NB4 (cell line): ENCODE data around the gene ZNF432.
"Not testable (repeated sequence)": the region's sequence is repeated elsewhere in the genome, so short reads cannot be mapped to it uniquely, and the experiment has no call there.

Source experiments
- DNase-seq: peaks from one replicate; pipeline ENCODE4 v3.0.0; 2010; ENCODE audit warnings: low read depth
- H3K4me3 ChIP-seq: one replicate; pipeline ENCODE4 v1.5.1; 2011; ENCODE audit warnings: mild to moderate bottlenecking, low read depth, low read length, moderate library complexity
- MYC ChIP-seq: IDR thresholded peaks from 2 replicates; pipeline ENCODE4 v1.6.1; 2011; ENCODE audit warnings: low read depth, low read length
- POLR2A ChIP-seq: IDR thresholded peaks from 2 replicates; pipeline ENCODE4 v1.6.1; 2011; ENCODE audit warnings: mild to moderate bottlenecking; ENCODE audit not compliant: insufficient read length; ENCODE audit errors: extremely low read depth
- TF ChIP-seq, protein P1 (sequence below): IDR thresholded peaks from 2 replicates; pipeline ENCODE4 v1.6.1; 2011; ENCODE audit warnings: low read depth, low read length
- TF ChIP-seq, protein P2 (sequence below): IDR thresholded peaks from one replicate; pipeline ENCODE4 v1.5.1; 2012; ENCODE audit warnings: low read depth, low read length

The ZNF432 gene

GRCh38 chr19:52048555-52049501 lies at the start of gene ZNF432:
TSS of gene ZNF432 (minus strand) at chr19:52048838. CDS start at chr19:52046868, 1,970 bp downstream.
- H3K4me3 ChIP-seq: peak within 1 kb of the TSS; percentile 80
- peak; percentile 98 for DNase-seq
- TF ChIP-seq POLR2A: no peak
- TF ChIP-seq, protein P1, sequence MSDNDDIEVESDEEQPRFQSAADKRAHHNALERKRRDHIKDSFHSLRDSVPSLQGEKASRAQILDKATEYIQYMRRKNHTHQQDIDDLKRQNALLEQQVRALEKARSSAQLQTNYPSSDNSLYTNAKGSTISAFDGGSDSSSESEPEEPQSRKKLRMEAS: peak; percentile 35; the same call in 1 of the 2 replicates

- not testable (repeated sequence) for DNase-seq
Measured at GRCh38 chr19:52096416-52096815, 47.8 kb upstream of the ZNF432 start.

DNA sequence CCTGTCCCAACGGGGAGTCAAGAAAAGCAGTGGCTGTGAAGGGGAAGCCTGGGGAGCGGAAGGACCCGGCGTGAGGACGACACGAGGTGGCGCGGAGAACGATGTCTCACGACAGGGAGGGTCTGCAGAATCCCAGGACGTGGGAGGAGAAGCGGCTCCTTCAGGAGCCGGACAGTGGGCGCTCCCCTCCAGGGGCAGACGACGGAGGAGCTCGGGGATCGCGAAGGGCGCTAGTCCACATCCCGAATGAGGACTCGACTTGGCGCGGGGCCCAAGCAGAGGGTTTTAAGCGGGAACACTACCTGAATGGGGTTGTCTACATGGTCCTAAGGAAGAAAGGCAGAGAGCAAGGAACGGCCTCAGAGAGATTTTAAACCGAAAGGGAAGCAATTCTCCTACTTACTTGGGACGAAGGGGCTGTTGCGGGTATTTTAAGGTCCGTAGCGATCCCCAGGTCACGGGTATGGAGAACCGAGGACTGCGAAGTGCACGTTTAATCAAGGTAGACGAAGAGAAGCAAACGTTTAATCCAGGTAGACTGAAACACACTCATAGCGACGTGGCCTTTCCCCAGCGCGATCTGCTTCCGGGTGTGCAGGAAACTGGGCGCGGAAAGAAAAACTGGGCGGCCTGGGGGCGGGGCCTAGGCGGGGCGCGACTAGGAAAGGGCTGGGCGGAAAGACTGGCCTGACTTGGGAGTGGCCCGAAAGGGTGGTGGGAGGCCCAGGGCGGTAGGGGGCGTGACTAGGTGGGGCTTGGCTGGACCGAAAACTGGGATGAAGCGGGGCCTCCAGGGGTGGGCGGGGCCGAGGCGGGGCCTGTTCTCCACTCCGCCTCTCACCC lies 46.8 kb upstream of the ZNF432 start, which contains the start of gene ZNF841:
Gene ZNF841 (minus strand): TSS at position 594 of the 843 bp plus-strand sequence. CDS start 10,964 bp downstream, outside the sequence.
- TF ChIP-seq, protein P2, sequence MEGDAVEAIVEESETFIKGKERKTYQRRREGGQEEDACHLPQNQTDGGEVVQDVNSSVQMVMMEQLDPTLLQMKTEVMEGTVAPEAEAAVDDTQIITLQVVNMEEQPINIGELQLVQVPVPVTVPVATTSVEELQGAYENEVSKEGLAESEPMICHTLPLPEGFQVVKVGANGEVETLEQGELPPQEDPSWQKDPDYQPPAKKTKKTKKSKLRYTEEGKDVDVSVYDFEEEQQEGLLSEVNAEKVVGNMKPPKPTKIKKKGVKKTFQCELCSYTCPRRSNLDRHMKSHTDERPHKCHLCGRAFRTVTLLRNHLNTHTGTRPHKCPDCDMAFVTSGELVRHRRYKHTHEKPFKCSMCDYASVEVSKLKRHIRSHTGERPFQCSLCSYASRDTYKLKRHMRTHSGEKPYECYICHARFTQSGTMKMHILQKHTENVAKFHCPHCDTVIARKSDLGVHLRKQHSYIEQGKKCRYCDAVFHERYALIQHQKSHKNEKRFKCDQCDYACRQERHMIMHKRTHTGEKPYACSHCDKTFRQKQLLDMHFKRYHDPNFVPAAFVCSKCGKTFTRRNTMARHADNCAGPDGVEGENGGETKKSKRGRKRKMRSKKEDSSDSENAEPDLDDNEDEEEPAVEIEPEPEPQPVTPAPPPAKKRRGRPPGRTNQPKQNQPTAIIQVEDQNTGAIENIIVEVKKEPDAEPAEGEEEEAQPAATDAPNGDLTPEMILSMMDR: no peak
- TF ChIP-seq, protein P1: peak; percentile 47; the same call in 1 of the 2 replicates
- peak; percentile 73 for TF ChIP-seq POLR2A
- peak; percentile 22; the same call in 1 of the 2 replicates for TF ChIP-seq MYC
- peak within 1 kb of the TSS; percentile 94 for H3K4me3 ChIP-seq
- peak; percentile 94 for DNase-seq

More at GRCh38 chr19:52096416-52096815, 47.8 kb upstream of the ZNF432 start:
- H3K4me3 ChIP-seq: not testable (repeated sequence)

GRCh38 chr19:52094526-52095130 lies 46.0 kb upstream of the ZNF432 start:
- peak overlapping the region; percentile 94 for H3K4me3 ChIP-seq
- DNase-seq: peak; percentile 42

GRCh38 chr19:52086481-52086880 lies 37.8 kb upstream of the ZNF432 start:
- TF ChIP-seq, protein P1: no peak
- TF ChIP-seq MYC (no peak), POLR2A (no peak)
- TF ChIP-seq, protein P2: no peak
- H3K4me3 ChIP-seq: no peak overlapping the region
- DNase-seq: peak; percentile 34

More at GRCh38 chr19:52094526-52095130, 46.0 kb upstream of the ZNF432 start:
- TF ChIP-seq MYC (no peak), POLR2A (no peak)
- TF ChIP-seq, protein P2: no peak
- TF ChIP-seq, protein P1: no peak

DNA sequence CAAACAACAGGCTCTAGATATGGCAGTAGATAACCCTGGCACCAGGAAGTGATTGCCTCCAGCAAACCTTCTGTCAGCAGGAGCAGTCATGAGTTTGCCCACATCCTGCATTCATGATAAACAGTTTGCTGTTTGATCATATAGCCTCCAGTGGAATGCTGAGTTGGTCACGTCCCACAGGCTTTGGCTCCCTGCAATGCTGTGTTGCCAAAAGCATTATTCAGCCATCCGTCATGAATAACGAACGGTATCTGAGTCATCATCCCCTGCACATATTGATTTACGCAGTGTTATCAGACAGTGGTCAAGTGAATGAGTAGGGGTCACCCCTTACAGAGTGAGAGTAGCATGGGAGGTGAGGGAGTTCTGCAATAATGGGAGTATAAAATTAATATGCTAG lies 21.9 kb upstream of the ZNF432 start:
- TF ChIP-seq MYC (no peak), POLR2A (no peak)
- TF ChIP-seq, protein P1: no peak
- TF ChIP-seq, protein P2: no peak
- H3K4me3 ChIP-seq: no peak overlapping the region
- DNase-seq: no peak
